Keratinocyte (primary cell): ENCODE results near the gene KIAA0930. TPM values are rescaled to one million over a fixed set of nuclear protein-coding genes. Genes with fewer than 3 reads are reported as not detected.

Experiments used
- DNase-seq: peaks from one replicate; pipeline ENCODE4 v3.0.0-alpha.2; 2011; ENCODE audit warnings: low read depth, missing footprints, low spot score
- FAIRE-seq: peaks from 2 replicates; lab custom pipeline; 2011; peaks lifted over from hg19 to GRCh38; lab: Jason Lieb, UNC
- H2AFZ ChIP-seq: 2 replicates; pipeline ENCODE4 v1.6.0; 2012; ENCODE audit warnings: low read length, control low read depth, inconsistent platforms; ENCODE audit not compliant: control insufficient read depth
- H3K27ac ChIP-seq: 2 replicates; pipeline ENCODE4 v1.5.1; 2011; ENCODE audit warnings: low read length; ENCODE audit not compliant: control insufficient read depth, insufficient read depth
- H3K27me3 ChIP-seq: 3 replicates; pipeline ENCODE4 v1.6.0; 2011; ENCODE audit warnings: low read length; ENCODE audit not compliant: control insufficient read depth, insufficient read depth; ENCODE audit errors: extremely low read depth
- H3K36me3 ChIP-seq, 2 experiments: 2 replicates in 1 of 2; 3 replicates in 1 of 2; pipeline ENCODE4 v1.5.1; 2011; ENCODE audit warnings: low read length in 2 of 2, mild to moderate bottlenecking in 1 of 2; ENCODE audit not compliant: control insufficient read depth in 2 of 2, insufficient read depth in 2 of 2; ENCODE audit errors: extremely low read depth in 1 of 2
- H3K4me1 ChIP-seq: 3 replicates; pipeline ENCODE4 v1.5.1; 2011; ENCODE audit warnings: low read length; ENCODE audit not compliant: control insufficient read depth, insufficient read depth; ENCODE audit errors: extremely low read depth
- H3K4me2 ChIP-seq: 3 replicates; pipeline ENCODE4 v1.6.0; 2011; ENCODE audit warnings: low read depth, low read length; ENCODE audit not compliant: control insufficient read depth, insufficient read depth; ENCODE audit errors: extremely low read depth
- H3K4me3 ChIP-seq, 3 experiments: fragments of 200-600 bp in 1 of 3; sonication (generic) in 1 of 3; 2 replicates in 2 of 3; 3 replicates in 1 of 3; pipeline ENCODE4 v1.5.1; 2011 to 2016; ENCODE audit warnings: low read length in 3 of 3, mild to moderate bottlenecking in 3 of 3, control low read depth in 2 of 3, inconsistent platforms in 1 of 3, low read depth in 1 of 3, mixed read lengths in 1 of 3, mixed run types in 1 of 3, moderate library complexity in 1 of 3; ENCODE audit not compliant: control insufficient read depth in 2 of 3, insufficient read depth in 2 of 3; ENCODE audit errors: extremely low read depth in 1 of 3
- H3K79me2 ChIP-seq: 2 replicates; pipeline ENCODE4 v1.6.0; 2012; ENCODE audit warnings: low read length; ENCODE audit not compliant: control insufficient read depth, insufficient read depth
- H3K9ac ChIP-seq: 3 replicates; pipeline ENCODE4 v1.6.0; 2011; ENCODE audit warnings: low read length; ENCODE audit not compliant: control insufficient read depth, insufficient read depth; ENCODE audit errors: extremely low read depth
- H3K9me1 ChIP-seq: 3 replicates; pipeline ENCODE4 v1.6.0; 2011; ENCODE audit warnings: low read length; ENCODE audit not compliant: control insufficient read depth, insufficient read depth; ENCODE audit errors: extremely low read depth
- H3K9me3 ChIP-seq: 2 replicates; pipeline ENCODE4 v1.5.1; 2012; ENCODE audit warnings: low read depth, low read length; ENCODE audit not compliant: control insufficient read depth
- H4K20me1 ChIP-seq: 3 replicates; pipeline ENCODE4 v1.6.0; 2011; ENCODE audit warnings: low read length; ENCODE audit not compliant: control insufficient read depth, insufficient read depth; ENCODE audit errors: extremely low read depth
- EZH2 ChIP-seq: IDR thresholded peaks from one replicate; pipeline ENCODE4 v1.6.1; 2012; ENCODE audit warnings: inconsistent platforms, mild to moderate bottlenecking, low read length, moderate library complexity
- dilution Hi-C: fragments of 300-500 bp; cut with MboI; formaldehyde crosslinking; loops from one replicate; pipeline ENCODE4 v1.7.0; 2020; ENCODE audit warnings: low sequenced_read_pairs; ENCODE audit not compliant: extremely low pct_ligation_motif_present
- polyA plus RNA-seq, 5 experiments: library from polyadenylated mRNA; depleted of rRNA in 3 of 5; stranded (reverse) in 3 of 5; stranded (forward) in 1 of 5; unstranded in 1 of 5; fragments of >200 nt; gene quantifications; 1 replicate in 1 of 5; 2 replicates in 3 of 5; 3 replicates in 1 of 5; pipeline versions ENCODE4 v1.2.1 to v1.2.3, GENCODE V29; 2011 to 2012; ENCODE audit warnings: missing spikeins in 2 of 5, low read depth in 1 of 5, low replicate concordance in 1 of 5
- TF ChIP-seq, protein P1 (sequence below), 3 experiments: IDR thresholded peaks in 1 of 3; conservative IDR thresholded peaks in 1 of 3; optimal IDR thresholded peaks in 1 of 3; 2 replicates in 2 of 3; 3 replicates in 1 of 3; pipeline versions ENCODE3 to v1.5.1; 2011; ENCODE audit warnings: low read length in 3 of 3, mild to moderate bottlenecking in 3 of 3, moderate library complexity in 2 of 3, control low read depth in 1 of 3, inconsistent platforms in 1 of 3; ENCODE audit not compliant: insufficient read depth in 2 of 3; ENCODE audit errors: extremely low read depth in 1 of 3

The KIAA0930 gene
- polyA plus RNA-seq, 1 donor (not counting 4 experiments of a cell fraction or from before 2014, with no cell fraction given) = 115 TPM

- H3K36me3 ChIP-seq = peaks cover 39 to 46% of the 10 kb centered on the region in 2 experiments
- FAIRE-seq = no peak
- no peak overlapping the region for H3K9ac ChIP-seq
- TF ChIP-seq, protein P1, sequence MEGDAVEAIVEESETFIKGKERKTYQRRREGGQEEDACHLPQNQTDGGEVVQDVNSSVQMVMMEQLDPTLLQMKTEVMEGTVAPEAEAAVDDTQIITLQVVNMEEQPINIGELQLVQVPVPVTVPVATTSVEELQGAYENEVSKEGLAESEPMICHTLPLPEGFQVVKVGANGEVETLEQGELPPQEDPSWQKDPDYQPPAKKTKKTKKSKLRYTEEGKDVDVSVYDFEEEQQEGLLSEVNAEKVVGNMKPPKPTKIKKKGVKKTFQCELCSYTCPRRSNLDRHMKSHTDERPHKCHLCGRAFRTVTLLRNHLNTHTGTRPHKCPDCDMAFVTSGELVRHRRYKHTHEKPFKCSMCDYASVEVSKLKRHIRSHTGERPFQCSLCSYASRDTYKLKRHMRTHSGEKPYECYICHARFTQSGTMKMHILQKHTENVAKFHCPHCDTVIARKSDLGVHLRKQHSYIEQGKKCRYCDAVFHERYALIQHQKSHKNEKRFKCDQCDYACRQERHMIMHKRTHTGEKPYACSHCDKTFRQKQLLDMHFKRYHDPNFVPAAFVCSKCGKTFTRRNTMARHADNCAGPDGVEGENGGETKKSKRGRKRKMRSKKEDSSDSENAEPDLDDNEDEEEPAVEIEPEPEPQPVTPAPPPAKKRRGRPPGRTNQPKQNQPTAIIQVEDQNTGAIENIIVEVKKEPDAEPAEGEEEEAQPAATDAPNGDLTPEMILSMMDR (optimal IDR thresholded peaks at IDR 0.05 in 1 of 3, IDR thresholded peaks at IDR 0.05 in 1 of 3, conservative IDR thresholded peaks at IDR 0.05 in 1 of 3; ENCODE audit: extremely low read depth in 1 of 3, insufficient read depth in 2 of 3, low read length in 3 of 3) = no peak
- TF ChIP-seq EZH2 = no peak
- H4K20me1 ChIP-seq = peaks cover 29% of the 10 kb centered on the region
- H3K27ac ChIP-seq = no peak overlapping the region
- no peak overlapping the region for H3K4me2 ChIP-seq
- no peaks in the 10 kb centered on the region for H3K9me1 ChIP-seq
- no peaks in the 10 kb centered on the region for H3K9me3 ChIP-seq
- DNase-seq = no peak
- peaks cover 22% of the 10 kb centered on the region for H3K79me2 ChIP-seq
- H3K27me3 ChIP-seq = no peaks in the 10 kb centered on the region
- dilution Hi-C loops = no loop called here
- H3K4me1 ChIP-seq = peaks cover 3% of the 10 kb centered on the region
- no peak overlapping the region for H2AFZ ChIP-seq
- no peak overlapping the region for H3K4me3 ChIP-seq
Measured at GRCh38 chr22:45204241-45204640, 36.5 kb downstream of the KIAA0930 start.

- Histone ChIP-seq H3K4me3 (no peak overlapping the region), H3K9ac (no peak overlapping the region), H3K27ac (no peak overlapping the region), H2AFZ (no peak overlapping the region), H3K9me3 (no peaks in the 10 kb centered on the region), H3K36me3 (peaks cover 39 to 50% of the 10 kb centered on the region in 2 experiments), H3K27me3 (no peaks in the 10 kb centered on the region), H3K9me1 (no peaks in the 10 kb centered on the region), H3K79me2 (peaks cover 14% of the 10 kb centered on the region), H3K4me1 (no peaks in the 10 kb centered on the region), H4K20me1 (peaks cover 22% of the 10 kb centered on the region), H3K4me2 (no peak overlapping the region)
- dilution Hi-C loops = no loop called here
- no peak for DNase-seq
- FAIRE-seq = no peak
- no peak for TF ChIP-seq EZH2
- TF ChIP-seq, protein P1 (optimal IDR thresholded peaks at IDR 0.05 in 1 of 3, IDR thresholded peaks at IDR 0.05 in 1 of 3, conservative IDR thresholded peaks at IDR 0.05 in 1 of 3; ENCODE audit: extremely low read depth in 1 of 3, insufficient read depth in 2 of 3, low read length in 3 of 3) = no peak
Measured at GRCh38 chr22:45203150-45203951, 37.3 kb downstream of the KIAA0930 start.
